HEK293 (cell line): ENCODE results near the gene LILRA1.

Source experiments
- CTCF ChIA-PET: fragments of 350-600 bp; formaldehyde crosslinking; extraction: SDS; loops from one replicate; lab custom pipeline; 2021; ENCODE audit warnings: antibody characterized with exemption; lab: Yijun Ruan, JAX
- POLR2A ChIA-PET: fragments of 300-600 bp; formaldehyde crosslinking; extraction: SDS; loops from one replicate; lab custom pipeline; 2020; ENCODE audit warnings: antibody characterized with exemption, inconsistent platforms; lab: Yijun Ruan, JAX
- H3K27ac ChIP-seq: fragments of 200-500 bp; sonication (Bioruptor generic); 2 replicates; pipeline ENCODE4 v1.5.1; 2014; ENCODE audit warnings: low read depth, low read length, control low read depth, inconsistent platforms; ENCODE audit errors: extremely low read depth
- H3K36me3 ChIP-seq, 2 experiments: fragments of 200-500 bp in 1 of 2; sonication (Bioruptor generic) in 1 of 2; 1 replicate in 1 of 2; 2 replicates in 1 of 2; pipeline ENCODE4 v1.5.1; 2014 to 2017; ENCODE audit warnings: inconsistent platforms in 2 of 2, low read length in 2 of 2; ENCODE audit not compliant: control insufficient read depth in 2 of 2, insufficient read depth in 1 of 2
- H3K4me1 ChIP-seq: fragments of 200-500 bp; sonication (Bioruptor generic); 2 replicates; pipeline ENCODE4 v1.5.1; 2014; ENCODE audit warnings: mild to moderate bottlenecking, low read length, inconsistent platforms; ENCODE audit not compliant: control insufficient read depth, insufficient read depth
- H3K4me3 ChIP-seq: 2 replicates; pipeline ENCODE4 v1.5.1; 2011; ENCODE audit warnings: low read depth, mild to moderate bottlenecking, control low read depth, low read length, moderate library complexity
- H3K9me3 ChIP-seq: fragments of 200-500 bp; sonication (Bioruptor generic); 2 replicates; pipeline ENCODE4 v1.5.1; 2014; ENCODE audit warnings: low read depth, low read length, inconsistent platforms; ENCODE audit not compliant: control insufficient read depth, insufficient read depth
- BCL11B ChIP-seq: fragments of 450-650 bp; formaldehyde crosslinking; IDR thresholded peaks from 2 replicates; pipeline ENCODE4 v1.5.1; 2016; ENCODE audit warnings: low read depth, missing biosample characterization, missing genetic modification characterization
- HOXD13 ChIP-seq: sonication (generic); formaldehyde crosslinking; IDR thresholded peaks from 2 replicates; pipeline ENCODE4 v1.8.0; 2022; ENCODE audit warnings: missing genetic modification reagents, borderline replicate concordance
- KLF1 ChIP-seq: fragments of 450-650 bp; formaldehyde crosslinking; IDR thresholded peaks from 2 replicates; pipeline ENCODE4 v1.5.1; 2016; ENCODE audit warnings: missing biosample characterization, missing genetic modification characterization
- KLF10 ChIP-seq: fragments of 450-650 bp; IDR thresholded peaks from 2 replicates; pipeline ENCODE4 v1.5.1; 2018; ENCODE audit warnings: missing biosample characterization, mild to moderate bottlenecking, missing genetic modification characterization
- KLF7 ChIP-seq: fragments of 450-650 bp; formaldehyde crosslinking; IDR thresholded peaks from 2 replicates; pipeline ENCODE4 v1.5.1; 2016; ENCODE audit warnings: missing biosample characterization, missing genetic modification characterization, borderline replicate concordance
- SP3 ChIP-seq: fragments of 450-650 bp; formaldehyde crosslinking; IDR thresholded peaks from 2 replicates; pipeline ENCODE4 v1.5.1; 2016; ENCODE audit warnings: missing biosample characterization, missing genetic modification characterization
- YY2 ChIP-seq: fragments of 450-650 bp; formaldehyde crosslinking; IDR thresholded peaks from 2 replicates; pipeline ENCODE4 v1.5.1; 2016; ENCODE audit warnings: missing biosample characterization, missing genetic modification characterization
- ZBTB11 ChIP-seq: fragments of 450-650 bp; formaldehyde crosslinking; conservative IDR thresholded peaks from 2 replicates; pipeline ENCODE4 v1.5.1; 2016; ENCODE audit warnings: low read depth, missing biosample characterization, missing genetic modification characterization
- ZBTB26 ChIP-seq: fragments of 450-650 bp; formaldehyde crosslinking; optimal IDR thresholded peaks from 2 replicates; pipeline ENCODE3; 2016; ENCODE audit warnings: missing biosample characterization, mild to moderate bottlenecking, missing genetic modification characterization
- ZNF121 ChIP-seq: fragments of 450-650 bp; formaldehyde crosslinking; IDR thresholded peaks from 2 replicates; pipeline ENCODE4 v1.5.1; 2016; ENCODE audit warnings: missing biosample characterization, missing genetic modification characterization
- ZNF140 ChIP-seq: fragments of 450-650 bp; formaldehyde crosslinking; IDR thresholded peaks from 2 replicates; pipeline ENCODE4 v1.5.1; 2016; ENCODE audit warnings: missing biosample characterization, missing genetic modification characterization
- ZNF223 ChIP-seq: fragments of 450-650 bp; formaldehyde crosslinking; IDR thresholded peaks from 2 replicates; pipeline ENCODE4 v1.5.1; 2016; ENCODE audit warnings: missing biosample characterization, missing genetic modification characterization
- ZNF280D ChIP-seq: fragments of 450-650 bp; formaldehyde crosslinking; IDR thresholded peaks from 2 replicates; pipeline ENCODE4 v1.5.1; 2016; ENCODE audit warnings: missing biosample characterization, missing genetic modification characterization
- ZNF302 ChIP-seq: fragments of 450-650 bp; formaldehyde crosslinking; IDR thresholded peaks from 2 replicates; pipeline ENCODE4 v1.5.1; 2016; ENCODE audit warnings: missing biosample characterization, missing genetic modification characterization, low read depth
- ZNF350 ChIP-seq: fragments of 450-650 bp; formaldehyde crosslinking; IDR thresholded peaks from 2 replicates; pipeline ENCODE4 v1.5.0; 2017; ENCODE audit warnings: missing biosample characterization, mild to moderate bottlenecking, missing genetic modification characterization
- ZNF394 ChIP-seq: fragments of 450-650 bp; formaldehyde crosslinking; IDR thresholded peaks from 2 replicates; pipeline ENCODE4 v1.5.1; 2016; ENCODE audit warnings: missing biosample characterization, missing genetic modification characterization, mild to moderate bottlenecking, moderate library complexity, borderline replicate concordance
- ZNF548 ChIP-seq: fragments of 450-650 bp; formaldehyde crosslinking; IDR thresholded peaks from 2 replicates; pipeline ENCODE4 v1.5.1; 2016; ENCODE audit warnings: missing biosample characterization, missing genetic modification characterization
- ZNF791 ChIP-seq: fragments of 450-650 bp; formaldehyde crosslinking; IDR thresholded peaks from 2 replicates; pipeline ENCODE4 v1.5.1; 2016; ENCODE audit warnings: missing biosample characterization, missing genetic modification characterization

Gene LILRA1

GRCh38 chr19:54612428-54612827 lies 19.0 kb downstream of the LILRA1 start:
- H3K4me3 ChIP-seq = no peak overlapping the region
- no peak overlapping the region for H3K27ac ChIP-seq
- ChIA-PET POLR2A (no interaction called here), CTCF (no interaction called here)
- no peaks in the 10 kb centered on the region for H3K36me3 ChIP-seq
- H3K9me3 ChIP-seq = no peaks in the 10 kb centered on the region
- no peaks in the 10 kb centered on the region for H3K4me1 ChIP-seq
- TF ChIP-seq ZNF121 (tag by site-specific recombination) = no peak
- no peak for TF ChIP-seq HOXD13 (CRISPR knock-in tag)
- no peak for TF ChIP-seq KLF7 (tag by site-specific recombination)
- TF ChIP-seq ZNF280D (tag by site-specific recombination) = no peak
- no peak for TF ChIP-seq ZBTB26
- TF ChIP-seq YY2 (tag by site-specific recombination) = no peak
- TF ChIP-seq ZNF223 = no peak
- TF ChIP-seq SP3 = no peak
- TF ChIP-seq ZNF548 (tag by site-specific recombination) = no peak
- TF ChIP-seq KLF10 = no peak
- TF ChIP-seq ZNF394 = no peak
- TF ChIP-seq ZNF350 (tag by site-specific recombination) = no peak
- no peak for TF ChIP-seq ZNF791 (tag by site-specific recombination)
- no peak for TF ChIP-seq ZNF140 (tag by site-specific recombination)

- TF ChIP-seq ZBTB11 (no peak), KLF1 (tag by site-specific recombination) (no peak)
- H3K4me1 ChIP-seq = no peaks in the 10 kb centered on the region
- H3K36me3 ChIP-seq = no peaks in the 10 kb centered on the region
- H3K27ac ChIP-seq = no peak overlapping the region
- CTCF ChIA-PET = no interaction called here
- no peaks in the 10 kb centered on the region for H3K9me3 ChIP-seq
- no peak overlapping the region for H3K4me3 ChIP-seq
- POLR2A ChIA-PET = no interaction called here
These were observed 21.3 kb downstream of the LILRA1 start for GRCh38 chr19:54614726-54615125.

GRCh38 chr19:54616057-54616456 lies 22.6 kb downstream of the LILRA1 start:
- POLR2A ChIA-PET = no interaction called here
- TF ChIP-seq BCL11B (no peak), ZNF302 (no peak)

More at GRCh38 chr19:54616057-54616456, 22.6 kb downstream of the LILRA1 start:
- no peaks in the 10 kb centered on the region for H3K36me3 ChIP-seq
- no peak overlapping the region for H3K27ac ChIP-seq
- no peak overlapping the region for H3K4me3 ChIP-seq
- CTCF ChIA-PET = interaction anchor here (0.6 to 1.2 kb wide), 2 partner anchors 143 to 349 kb away, joined by 3 read pairs; partner anchors contain the start of gene CDC42EP5
- no peaks in the 10 kb centered on the region for H3K9me3 ChIP-seq
- H3K4me1 ChIP-seq = no peaks in the 10 kb centered on the region
